Testis (tissue), 2 donors: Measurements from ENCODE around the gene SEMA3C.

ENCODE experiments used
- CTCF ChIP-seq, 3 experiments: fragments of 450-650 bp in 2 of 3; fragments of 200-600 bp in 1 of 3; sonication (generic) in 1 of 3; IDR thresholded peaks; one replicate each; pipeline ENCODE4 v1.5.1; 2016 to 2019; ENCODE audit warnings: antibody characterized with exemption in 3 of 3, mild to moderate bottlenecking in 2 of 3, moderate library complexity in 1 of 3
- POLR2A ChIP-seq: fragments of 450-650 bp; IDR thresholded peaks from one replicate; pipeline ENCODE4 v1.6.1; 2017; ENCODE audit warnings: antibody characterized with exemption, mild to moderate bottlenecking, moderate library complexity

- TF ChIP-seq CTCF (IDR thresholded peaks at IDR 0.05) (no peak), POLR2A (no peak)
These were observed 177.9 kb downstream of the SEMA3C start for GRCh38 chr7:80740778-80741545.
